Kidney epithelial cell (primary cell): ENCODE data around the gene CAMTA1. TPM values are rescaled to one million over a fixed set of nuclear protein-coding genes. Genes with fewer than 3 reads are reported as not detected.

Experiments used
- DNase-seq: peaks from one replicate; pipeline ENCODE4 v3.0.0-alpha.2; 2010; ENCODE audit warnings: low read depth
- H3K27me3 ChIP-seq: 2 replicates; pipeline ENCODE4 v1.6.0; 2011; ENCODE audit warnings: low read length; ENCODE audit not compliant: control insufficient read depth, insufficient read depth
- H3K36me3 ChIP-seq: 2 replicates; pipeline ENCODE4 v1.5.1; 2011; ENCODE audit warnings: low read length; ENCODE audit not compliant: control insufficient read depth, insufficient read depth
- H3K4me3 ChIP-seq: 2 replicates; pipeline ENCODE4 v1.5.1; 2011; ENCODE audit warnings: low read depth, mild to moderate bottlenecking, control low read depth, low read length
- total RNA-seq: library from RNA; depleted of rRNA; stranded (reverse); fragments of >200 nt; gene quantifications from 2 replicates; pipeline ENCODE4 v1.2.3, GENCODE V29; 2015
- TF ChIP-seq, protein P1 (sequence below): IDR thresholded peaks from 2 replicates; pipeline ENCODE4 v1.5.1; 2011; ENCODE audit warnings: mild to moderate bottlenecking, moderate library complexity, low read length, control low read depth, inconsistent platforms; ENCODE audit not compliant: insufficient read depth, poor library complexity, severe bottlenecking

The CAMTA1 gene
- total RNA-seq, 1 donor from 2014 or later: 76.5 TPM

DNA sequence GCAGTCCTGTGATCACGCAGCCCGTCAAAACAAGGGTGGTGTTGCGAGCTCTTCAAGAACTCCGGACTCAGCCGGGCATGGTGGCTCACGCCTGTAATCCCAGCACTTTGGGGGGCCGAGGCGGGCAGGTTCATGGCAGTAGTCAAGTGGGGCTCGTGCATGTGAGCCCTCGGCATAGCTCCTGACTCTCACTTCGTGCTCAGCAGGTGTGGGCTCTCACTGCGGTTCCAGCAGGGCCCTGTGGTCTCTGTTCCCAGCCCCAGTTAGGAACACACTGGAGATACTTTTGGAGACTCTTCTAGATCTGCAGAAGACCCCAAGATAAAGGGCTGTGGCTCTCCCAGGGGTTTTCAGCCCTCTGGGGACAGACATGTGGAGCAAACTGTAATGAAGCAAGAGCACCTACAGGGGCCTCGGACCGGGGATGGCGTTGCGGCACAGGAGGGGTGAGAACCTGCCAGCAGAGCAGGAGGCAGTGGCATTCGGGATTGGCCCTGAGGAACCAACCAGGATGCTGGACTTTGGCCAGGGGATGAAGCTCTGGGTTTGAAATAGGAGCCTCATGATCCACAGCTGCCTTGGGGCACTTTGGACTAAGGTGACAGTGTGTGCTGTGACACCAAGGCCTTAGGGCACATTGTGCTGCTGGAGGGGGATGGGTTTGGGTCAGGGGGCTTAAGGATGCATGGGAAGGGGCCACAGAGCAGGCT is 443.2 kb downstream of the CAMTA1 start:
- Histone ChIP-seq H3K4me3 (no peak overlapping the region), H3K36me3 (no peaks in the 10 kb centered on the region), H3K27me3 (no peaks in the 10 kb centered on the region)
- no peak for DNase-seq
- TF ChIP-seq, protein P1, sequence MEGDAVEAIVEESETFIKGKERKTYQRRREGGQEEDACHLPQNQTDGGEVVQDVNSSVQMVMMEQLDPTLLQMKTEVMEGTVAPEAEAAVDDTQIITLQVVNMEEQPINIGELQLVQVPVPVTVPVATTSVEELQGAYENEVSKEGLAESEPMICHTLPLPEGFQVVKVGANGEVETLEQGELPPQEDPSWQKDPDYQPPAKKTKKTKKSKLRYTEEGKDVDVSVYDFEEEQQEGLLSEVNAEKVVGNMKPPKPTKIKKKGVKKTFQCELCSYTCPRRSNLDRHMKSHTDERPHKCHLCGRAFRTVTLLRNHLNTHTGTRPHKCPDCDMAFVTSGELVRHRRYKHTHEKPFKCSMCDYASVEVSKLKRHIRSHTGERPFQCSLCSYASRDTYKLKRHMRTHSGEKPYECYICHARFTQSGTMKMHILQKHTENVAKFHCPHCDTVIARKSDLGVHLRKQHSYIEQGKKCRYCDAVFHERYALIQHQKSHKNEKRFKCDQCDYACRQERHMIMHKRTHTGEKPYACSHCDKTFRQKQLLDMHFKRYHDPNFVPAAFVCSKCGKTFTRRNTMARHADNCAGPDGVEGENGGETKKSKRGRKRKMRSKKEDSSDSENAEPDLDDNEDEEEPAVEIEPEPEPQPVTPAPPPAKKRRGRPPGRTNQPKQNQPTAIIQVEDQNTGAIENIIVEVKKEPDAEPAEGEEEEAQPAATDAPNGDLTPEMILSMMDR: no peak

DNA sequence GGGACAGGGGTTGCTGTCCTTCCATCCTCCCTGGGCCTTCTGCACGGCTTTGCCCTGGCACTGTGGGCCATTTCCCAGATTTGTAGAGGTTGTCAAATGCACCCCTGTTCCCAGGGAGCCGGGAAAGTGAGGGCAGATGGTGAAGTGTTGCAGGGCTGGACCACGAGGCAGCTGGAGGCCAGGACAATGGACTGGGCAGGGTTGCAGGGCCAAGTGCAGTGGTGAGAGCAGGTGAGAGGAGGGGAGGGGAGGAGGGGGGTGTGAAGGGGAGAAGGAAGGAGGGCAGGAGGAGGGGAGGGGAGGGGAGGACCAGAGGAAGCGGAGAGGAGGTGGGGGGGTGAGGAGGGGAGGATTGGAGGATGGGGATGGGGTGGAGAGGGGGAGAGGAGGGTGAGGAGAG is 443.9 kb downstream of the CAMTA1 start:
- Histone ChIP-seq H3K27me3 (no peaks in the 10 kb centered on the region), H3K36me3 (no peaks in the 10 kb centered on the region), H3K4me3 (no peak overlapping the region)
- DNase-seq: no peak
- TF ChIP-seq, protein P1: no peak

DNA sequence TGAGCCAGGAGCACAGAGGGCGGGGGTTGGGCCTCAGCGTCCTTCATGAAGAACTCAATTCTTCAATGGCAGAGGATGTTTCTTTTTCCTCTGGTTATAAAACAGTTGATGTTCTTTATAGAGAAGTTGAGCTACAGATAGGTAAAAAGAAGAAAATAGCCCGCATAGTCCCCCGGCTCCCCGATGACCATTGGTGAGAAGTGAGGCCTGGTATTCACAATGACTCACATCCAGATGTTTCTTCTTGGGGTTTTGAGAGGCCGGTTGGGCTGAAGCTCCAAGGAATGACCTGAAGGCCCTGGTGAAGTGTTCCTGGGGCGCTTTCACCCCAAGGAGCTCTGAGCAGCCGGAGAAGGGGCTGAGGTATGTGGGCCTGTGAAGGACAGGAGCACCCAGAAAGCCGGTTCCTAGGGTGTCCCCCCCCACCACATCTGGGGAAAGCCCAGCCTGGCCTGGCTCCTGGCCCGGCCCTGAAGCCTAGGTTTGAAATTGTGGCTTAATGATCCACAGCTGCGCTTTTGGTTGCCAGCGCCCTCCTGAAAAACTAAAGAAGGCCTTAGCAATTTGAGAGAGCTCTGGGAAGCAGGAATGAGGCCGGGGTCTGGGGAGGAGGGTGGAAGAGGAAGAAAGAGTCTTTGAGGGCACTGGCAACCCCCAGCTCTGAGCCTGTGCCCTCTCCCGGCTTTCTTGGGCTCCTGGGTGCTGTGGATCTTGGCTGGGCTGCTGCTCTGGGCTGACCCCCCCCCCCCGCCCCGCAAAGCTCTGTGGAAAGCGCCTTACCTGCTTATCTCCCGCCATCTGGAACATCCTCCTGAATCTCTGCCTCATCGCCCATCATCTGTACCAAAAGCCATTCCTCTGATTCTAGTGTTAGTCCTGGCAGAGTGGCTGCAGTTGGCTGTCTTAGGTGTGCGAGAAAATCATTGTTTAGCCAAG is 444.7 kb downstream of the CAMTA1 start:
- TF ChIP-seq, protein P1: no peak
- H3K36me3 ChIP-seq: no peaks in the 10 kb centered on the region
- no peaks in the 10 kb centered on the region for H3K27me3 ChIP-seq
- H3K4me3 ChIP-seq: no peak overlapping the region
- no peak for DNase-seq

DNA sequence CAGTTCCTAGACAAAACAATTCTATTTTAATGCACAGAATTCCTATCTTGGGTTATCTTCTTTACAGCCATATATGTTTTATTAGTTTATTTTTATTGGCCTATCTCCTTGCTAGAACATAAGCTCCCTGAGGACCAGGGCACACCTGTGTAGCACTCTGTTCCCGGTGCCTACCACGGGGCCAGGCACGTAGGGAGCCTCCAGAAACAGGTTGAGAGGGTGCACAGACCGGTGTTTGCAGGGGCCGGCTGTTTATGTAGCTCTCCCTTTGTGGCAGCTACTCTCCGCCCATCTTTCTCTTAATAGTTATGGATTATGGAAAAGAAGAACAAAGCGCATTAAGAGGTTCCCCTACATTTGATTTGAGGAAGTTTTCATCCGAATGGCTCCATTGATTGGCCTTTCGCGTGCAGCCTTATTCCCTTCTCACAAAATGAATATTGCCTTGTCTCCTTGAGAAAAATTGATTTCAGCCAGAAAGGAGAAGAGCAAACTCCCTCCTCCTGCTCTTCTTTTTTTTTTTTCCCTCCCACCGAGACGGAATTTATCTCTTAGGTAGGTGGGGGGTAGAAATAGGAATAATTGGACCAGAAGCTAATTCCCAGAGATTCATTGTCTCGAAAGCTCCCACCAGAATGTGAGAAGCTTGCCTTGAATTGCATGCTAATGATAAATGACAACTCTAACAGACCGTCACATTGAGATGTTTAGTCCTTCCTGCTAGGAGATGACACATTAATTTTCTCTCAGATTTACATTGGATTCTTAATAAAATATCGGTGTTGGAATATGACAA is 447.4 kb downstream of the CAMTA1 start:
- TF ChIP-seq, protein P1: no peak
- Histone ChIP-seq H3K4me3 (no peak overlapping the region), H3K36me3 (no peaks in the 10 kb centered on the region), H3K27me3 (no peaks in the 10 kb centered on the region)
- no peak for DNase-seq

DNA sequence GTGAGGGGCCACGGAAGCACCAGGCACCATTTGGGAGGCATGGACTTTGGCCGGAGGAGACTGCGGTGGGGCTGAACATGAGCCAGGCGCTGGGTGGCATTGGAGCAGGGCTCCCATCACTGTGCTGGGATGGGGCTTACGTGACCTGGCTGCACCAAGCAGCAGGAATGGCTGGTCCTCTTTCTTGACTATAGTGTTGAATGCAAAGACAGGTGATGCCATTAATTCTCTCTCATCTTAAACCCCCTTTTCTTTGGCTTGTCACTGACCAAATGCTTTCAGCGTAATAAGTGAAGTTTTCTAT is 447.9 kb downstream of the CAMTA1 start:
- H3K4me3 ChIP-seq: no peak overlapping the region
- no peaks in the 10 kb centered on the region for H3K36me3 ChIP-seq
- no peaks in the 10 kb centered on the region for H3K27me3 ChIP-seq
- TF ChIP-seq, protein P1: no peak
- DNase-seq: no peak
